GM12891 (cell line): ENCODE results near the gene TCN2.

Experiments used
- POLR2A ChIP-seq: IDR thresholded peaks from 2 replicates; pipeline ENCODE4 v1.6.1; 2011; ENCODE audit warnings: low read depth, low read length, control low read depth
- POLR2AphosphoS5 ChIP-seq: IDR thresholded peaks from 2 replicates; pipeline ENCODE4 v1.6.1; 2011; ENCODE audit warnings: low read depth, low read length, control low read depth
- TAF1 ChIP-seq: IDR thresholded peaks from 2 replicates; pipeline ENCODE4 v1.6.1; 2011; ENCODE audit warnings: low read depth, low read length, control low read depth

GRCh38 chr22:30607300-30607930 lies 441 bp downstream of the TCN2 start:
- no peak for TF ChIP-seq POLR2AphosphoS5
- TF ChIP-seq POLR2A = no peak
- no peak for TF ChIP-seq TAF1
